GM18517 (cell line): ENCODE measurements around the gene CR1L.
A peak's percentile ranks its signal among the peaks of the same experiment; 100 is the strongest.
"Not testable (repeated sequence)": the region's sequence is repeated elsewhere in the genome, so short reads cannot be mapped to it uniquely, and the experiment has no call there.

Experiments
- ATAC-seq: cut with Tn5 transposase; IDR thresholded peaks from one replicate; pipeline ENCODE4 v1.9.1; 2021; ENCODE audit warnings: mild to moderate bottlenecking, moderate library complexity; ENCODE audit not compliant: unreplicated experiment

Gene CR1L

DNA sequence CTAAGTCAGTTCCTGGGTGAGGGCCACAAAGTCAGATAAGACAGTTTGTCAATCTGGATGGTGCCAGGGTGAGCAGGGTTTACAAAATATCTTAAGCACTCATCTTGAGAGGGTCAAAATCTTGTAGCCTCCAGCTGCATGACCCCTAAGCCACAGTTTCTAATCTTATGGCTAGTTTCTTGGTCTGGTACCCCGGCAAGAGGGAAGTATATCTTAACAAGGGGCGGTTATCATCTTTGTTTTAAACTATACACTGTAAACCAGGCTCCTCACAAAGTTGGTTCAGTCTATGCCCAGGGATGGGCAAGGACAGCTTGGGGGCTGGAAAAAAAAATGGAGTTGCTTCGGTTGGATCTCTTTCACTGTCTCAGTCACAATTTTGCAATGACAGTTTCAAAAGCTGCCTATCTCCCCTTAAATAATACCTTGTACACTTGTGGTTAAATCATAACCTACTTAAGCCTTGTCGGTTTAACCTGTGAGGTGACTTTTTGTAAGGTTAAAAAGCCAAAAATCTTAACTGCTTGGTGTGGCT, 99.1 kb downstream of the CR1L start:
- no peak for ATAC-seq

DNA sequence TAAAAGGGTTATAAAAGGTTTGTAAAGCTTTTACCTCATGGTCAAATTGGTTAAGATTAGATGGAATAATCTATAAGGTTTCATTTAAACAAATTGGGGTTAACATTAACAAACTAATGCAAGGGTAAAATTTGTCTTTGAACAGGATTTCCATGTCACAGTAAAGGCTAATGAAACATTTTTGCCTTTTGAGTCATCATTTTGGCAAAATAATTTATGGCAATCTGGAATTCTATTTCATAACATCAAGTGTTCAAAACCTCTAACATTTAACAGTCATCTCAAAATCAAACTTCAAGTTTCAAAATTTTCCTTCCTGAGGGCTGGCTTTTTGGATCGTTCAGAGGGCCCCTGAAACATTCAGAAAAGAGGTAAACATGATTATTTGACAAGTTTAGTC, 100.4 kb downstream of the CR1L start:
- no peak for ATAC-seq

DNA sequence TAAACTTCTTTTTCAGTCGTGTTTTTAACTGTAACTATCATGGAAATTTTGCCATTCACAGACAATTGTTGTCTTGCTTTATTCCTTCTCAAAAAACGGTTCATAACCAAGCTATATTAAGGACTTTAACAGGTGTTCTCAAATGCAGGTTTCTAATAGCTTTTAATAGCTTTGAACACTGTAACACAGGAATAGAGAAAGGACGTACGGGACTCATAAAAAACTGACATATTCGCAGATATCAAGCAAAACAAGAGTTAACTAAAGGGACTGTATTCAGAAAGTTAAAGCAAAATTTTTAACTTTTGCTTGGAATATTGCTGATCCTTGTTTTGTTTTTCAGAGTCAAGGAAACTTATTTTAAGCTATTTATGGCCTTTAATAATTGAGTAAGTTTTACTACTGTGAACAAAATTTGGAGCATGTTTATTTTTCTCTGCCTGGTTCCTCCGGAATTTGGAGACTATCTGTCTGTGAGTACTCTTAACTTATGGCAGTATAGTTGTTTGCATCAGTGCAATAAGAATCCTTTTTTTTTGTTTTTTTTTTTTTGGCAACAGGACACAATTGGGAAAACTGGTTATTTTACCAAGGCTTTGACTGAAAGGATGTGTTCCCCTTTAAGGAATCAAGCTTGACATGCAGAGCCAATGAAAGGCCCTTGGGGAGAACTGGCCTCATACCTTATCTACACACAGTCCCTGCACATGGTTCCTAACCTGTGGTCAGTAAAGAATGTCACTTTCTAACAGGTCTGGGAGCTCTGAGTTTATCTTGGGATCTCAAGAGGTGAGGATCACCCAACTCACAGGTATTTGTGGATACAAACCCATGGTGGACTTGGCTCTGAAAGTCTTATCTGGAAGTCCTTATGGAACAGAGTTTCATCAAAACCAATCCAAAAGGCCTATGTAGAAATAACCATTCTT, 101.2 kb downstream of the CR1L start:
- no peak for ATAC-seq

DNA sequence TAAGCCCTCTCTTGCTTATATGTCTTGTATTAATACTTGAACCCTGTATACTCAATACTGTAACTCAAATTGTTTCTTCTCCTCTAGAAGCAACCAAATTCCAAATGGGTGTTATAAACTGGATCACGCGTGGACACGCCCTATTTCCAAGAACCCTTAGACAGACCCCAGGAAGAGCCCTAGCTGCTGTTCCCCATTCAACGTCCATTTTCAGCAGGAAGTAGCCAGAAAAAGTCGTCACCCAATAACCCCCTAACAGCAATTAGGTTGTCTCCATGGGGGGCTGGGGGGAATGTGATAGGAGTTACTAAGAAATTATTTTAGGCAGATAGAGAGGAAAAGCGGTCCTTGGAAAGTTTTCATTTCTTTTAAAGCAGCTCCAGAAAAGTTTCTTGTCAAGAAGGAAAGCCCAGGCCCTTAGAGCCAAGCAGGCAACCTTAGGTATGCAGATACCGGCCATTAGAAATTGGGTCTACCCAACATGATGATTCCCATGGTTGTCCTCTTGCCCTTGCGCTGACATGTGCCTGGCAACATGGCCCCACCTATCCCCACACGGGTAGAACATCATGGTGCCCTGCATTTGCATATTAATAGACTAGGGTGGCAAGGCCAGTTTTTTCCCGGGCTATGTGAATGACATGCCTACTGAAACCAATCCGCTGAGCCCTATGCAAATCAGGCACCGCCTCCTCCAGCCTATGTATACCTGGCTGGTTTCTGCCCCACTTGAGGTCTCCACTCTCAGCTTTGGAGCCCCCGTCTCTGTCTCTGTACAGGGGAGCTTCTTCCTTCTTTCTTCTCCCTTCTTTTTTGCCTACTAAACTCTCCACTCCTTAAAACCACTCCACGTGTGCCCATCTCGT, 102.9 kb downstream of the CR1L start:
- ATAC-seq: no peak

DNA sequence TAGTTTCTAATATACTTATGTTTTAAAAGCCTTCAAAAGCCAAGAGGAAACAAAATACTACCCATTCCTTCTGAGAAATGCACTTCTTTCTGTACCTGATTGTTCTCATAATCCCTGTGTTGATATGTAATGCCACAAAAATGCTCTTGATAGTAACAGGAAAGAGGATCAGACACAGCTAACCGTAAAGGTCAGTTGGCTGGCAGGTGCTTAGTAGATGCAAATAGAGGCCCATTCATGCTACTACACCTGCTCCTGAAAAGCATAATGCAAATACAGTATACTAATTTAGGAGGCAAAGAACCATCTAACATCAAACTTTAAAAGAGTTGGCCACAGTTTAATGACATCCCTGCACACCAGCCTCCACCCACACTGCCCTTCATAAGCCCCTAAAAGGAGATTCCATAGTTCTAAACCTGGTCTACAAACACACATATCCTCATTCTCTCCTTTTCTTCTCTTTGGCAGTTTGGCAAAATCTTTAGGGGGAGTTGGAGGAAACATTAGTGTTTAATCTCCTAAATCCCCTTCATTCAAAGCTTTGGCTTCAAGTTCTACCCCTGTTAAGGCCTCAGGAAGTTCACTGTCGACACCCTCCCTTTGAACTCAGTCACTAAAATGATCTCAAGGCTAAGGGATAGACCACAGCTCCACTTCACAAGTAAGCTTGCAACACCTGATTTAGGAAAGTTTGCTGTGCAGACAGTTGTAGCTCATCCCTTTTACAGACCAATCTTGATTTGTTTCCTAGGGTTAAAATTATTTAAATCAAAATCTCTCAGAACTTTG, 104.0 kb downstream of the CR1L start:
- ATAC-seq: no peak

DNA sequence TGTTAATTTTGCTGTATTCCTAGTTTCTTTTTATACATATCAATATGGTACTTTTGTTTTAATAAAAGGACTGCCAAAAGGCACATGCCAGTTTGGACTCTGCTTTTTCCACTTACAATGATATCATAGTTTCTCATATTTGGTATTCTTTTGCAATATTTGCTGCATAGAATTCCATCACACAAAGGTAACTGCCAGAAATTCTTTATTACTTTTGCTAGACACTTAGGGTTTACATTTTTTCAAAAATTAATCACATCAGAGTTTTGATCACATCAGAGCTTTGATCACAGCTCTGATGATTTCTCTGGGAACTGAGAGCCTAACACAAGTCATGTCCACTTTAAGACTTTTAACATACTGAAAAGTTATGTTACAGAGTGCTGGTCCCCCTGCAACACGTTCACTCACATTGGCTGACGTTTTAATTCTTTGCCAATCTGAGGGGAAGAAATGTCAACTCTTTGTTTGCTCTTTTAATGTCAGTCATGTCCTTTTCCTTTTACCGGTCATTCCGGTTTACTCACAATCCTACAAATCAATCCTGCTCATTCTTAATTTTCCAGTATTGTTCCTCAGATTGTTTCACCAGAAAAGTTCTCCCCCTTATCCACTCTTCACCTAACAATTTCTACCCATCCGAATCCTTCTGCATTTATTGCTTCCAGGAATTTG, 105.8 kb downstream of the CR1L start:
- no peak for ATAC-seq

DNA sequence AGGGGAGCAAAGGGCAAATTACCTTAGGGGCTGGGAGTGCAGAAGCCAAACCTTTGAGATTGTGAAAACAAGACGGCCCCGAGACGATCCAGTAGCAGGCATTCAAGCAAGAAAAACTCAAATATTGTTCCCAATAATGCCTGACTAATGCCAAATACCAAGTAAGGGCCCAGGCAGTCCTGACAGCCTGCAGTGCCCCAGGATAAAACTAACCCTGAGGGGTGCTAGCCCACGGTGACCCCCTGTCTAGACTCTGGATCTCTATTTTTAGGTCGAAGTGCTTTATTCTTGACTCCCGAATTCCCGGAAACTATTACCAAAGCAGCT, 106.5 kb downstream of the CR1L start:
- peak; percentile 1 for ATAC-seq

DNA sequence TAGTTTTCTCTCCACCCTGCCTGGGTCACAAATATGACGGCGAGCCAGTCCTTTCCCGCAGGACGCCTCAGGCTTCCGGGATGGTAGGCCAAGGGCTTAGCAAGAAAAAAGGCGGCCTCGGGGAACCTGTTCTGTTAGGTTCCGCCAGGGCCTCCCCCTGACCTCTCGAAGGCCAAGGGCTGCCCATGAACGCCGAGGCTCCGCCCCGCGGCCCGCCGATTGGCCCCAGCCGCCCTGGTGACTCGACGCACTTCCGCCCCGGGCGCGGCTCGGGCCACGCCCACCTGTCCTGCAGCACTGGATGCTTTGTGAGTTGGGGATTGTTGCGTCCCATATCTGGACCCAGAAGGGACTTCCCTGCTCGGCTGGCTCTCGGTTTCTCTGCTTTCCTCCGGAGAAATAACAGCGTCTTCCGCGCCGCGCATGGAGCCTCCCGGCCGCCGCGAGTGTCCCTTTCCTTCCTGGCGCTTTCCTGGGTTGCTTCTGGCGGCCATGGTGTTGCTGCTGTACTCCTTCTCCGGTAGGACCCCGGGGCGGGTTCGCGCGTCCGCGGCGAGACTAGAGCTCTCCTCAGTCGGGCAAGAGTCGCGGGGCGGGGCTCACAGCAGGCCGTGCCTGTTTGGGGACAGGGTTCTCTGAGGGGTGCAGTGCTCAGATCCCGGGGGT, 107.0 kb downstream of the CR1L start, which contains the start of gene CD46:
TSS of gene CD46 (plus strand) at position 265 of the 666 bp plus-strand sequence. CDS start at position 424, 159 bp downstream.
- ATAC-seq: peak; percentile 87

DNA sequence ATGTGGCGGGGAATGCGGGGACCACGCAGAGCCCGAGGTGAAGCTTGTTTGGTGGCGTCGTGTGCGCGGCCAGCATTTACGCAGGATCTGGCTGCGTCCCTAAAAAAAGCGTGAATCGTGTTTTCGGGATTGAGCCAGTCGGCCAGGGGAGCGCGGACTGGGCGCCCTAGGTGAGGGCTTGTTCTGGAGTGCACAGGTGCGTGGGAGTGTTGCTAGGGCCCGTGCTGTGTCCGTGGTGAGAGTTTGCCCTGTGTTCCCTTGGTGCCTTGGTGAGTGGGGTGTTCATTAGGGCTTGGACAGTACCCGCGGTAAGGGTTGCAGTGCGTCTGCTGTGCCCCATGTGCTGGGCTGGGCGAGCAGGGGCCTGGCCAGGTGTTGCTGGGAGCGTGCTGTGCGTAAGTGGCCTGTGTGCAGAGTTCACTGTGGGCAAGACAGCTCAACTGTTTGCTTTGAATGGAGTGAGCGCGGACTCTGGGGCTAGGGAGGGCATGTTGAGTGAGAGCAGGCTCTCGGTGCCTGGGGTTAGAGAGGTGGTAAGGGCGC, 107.6 kb downstream of the CR1L start:
- ATAC-seq: peak; percentile 44

DNA sequence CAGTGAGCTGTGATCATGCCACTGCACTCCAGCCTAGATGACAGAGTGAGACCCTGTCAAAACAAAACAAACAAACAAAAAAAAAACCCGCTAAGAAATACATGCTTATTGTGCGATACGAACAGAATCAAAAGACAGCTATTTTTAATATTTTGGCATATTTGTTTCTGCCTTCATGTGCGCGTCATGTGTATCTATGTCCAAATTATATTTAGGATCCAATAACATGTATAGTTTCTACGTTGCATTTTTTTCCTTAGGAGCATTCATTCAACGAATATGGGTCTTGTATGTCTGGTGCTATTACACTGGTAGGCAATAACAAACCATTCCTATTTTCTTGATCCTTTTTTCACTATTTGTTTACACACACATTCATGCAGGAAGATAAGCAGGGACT, 108.7 kb downstream of the CR1L start:
- ATAC-seq: no peak

DNA sequence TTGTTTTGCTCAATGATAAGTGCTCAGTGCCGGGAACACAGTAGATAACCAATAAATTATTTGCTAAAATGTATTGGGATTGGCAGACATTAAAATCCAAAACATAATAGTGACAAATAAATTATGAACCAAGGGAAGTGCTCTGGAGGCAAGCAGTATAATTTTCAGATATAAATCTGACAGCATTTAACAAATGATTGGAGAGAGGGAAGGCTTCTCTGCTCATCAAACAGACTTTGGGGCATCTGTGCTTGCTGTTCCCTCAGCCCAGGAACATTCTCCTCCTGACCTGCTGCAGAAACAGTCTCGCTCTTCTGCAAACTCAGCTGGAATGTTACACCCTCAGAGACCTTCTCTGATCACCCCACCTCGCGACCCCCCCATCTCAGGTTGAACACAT, 109.1 kb downstream of the CR1L start:
- ATAC-seq: no peak

DNA sequence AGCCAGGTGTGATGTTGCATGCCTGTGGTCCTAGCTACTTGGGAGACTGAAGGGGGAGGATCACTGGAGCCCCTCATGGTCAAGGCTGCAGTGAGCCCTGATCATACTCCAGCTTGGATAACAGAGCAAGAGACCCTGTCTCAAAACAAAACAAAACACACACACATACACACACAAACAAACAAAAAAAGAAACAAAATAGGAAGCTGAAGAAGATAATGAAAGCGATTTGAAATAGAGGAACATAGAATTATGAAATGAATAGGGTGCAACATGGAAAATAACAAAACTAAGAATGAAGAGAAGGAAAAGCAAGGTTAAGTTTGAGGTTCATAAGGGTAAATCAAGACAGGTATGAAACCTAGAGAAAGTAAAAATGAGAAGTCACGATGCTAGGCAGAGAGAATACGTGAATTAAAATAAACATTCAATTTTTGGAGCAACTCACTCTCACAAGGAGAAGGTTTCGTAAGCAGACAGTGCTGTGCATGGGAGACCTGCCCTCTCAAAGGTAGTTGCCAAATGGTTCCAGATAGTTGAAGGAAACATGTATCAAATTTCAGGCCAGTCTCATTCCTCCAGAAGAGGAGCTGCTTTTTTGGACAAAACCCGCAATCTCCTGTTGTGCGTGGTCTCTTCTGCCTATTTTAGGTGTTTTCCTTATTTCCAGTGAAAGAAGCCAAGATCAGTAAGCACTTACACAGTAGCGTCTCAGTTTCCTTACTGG, 110.2 kb downstream of the CR1L start:
- ATAC-seq: no peak

DNA sequence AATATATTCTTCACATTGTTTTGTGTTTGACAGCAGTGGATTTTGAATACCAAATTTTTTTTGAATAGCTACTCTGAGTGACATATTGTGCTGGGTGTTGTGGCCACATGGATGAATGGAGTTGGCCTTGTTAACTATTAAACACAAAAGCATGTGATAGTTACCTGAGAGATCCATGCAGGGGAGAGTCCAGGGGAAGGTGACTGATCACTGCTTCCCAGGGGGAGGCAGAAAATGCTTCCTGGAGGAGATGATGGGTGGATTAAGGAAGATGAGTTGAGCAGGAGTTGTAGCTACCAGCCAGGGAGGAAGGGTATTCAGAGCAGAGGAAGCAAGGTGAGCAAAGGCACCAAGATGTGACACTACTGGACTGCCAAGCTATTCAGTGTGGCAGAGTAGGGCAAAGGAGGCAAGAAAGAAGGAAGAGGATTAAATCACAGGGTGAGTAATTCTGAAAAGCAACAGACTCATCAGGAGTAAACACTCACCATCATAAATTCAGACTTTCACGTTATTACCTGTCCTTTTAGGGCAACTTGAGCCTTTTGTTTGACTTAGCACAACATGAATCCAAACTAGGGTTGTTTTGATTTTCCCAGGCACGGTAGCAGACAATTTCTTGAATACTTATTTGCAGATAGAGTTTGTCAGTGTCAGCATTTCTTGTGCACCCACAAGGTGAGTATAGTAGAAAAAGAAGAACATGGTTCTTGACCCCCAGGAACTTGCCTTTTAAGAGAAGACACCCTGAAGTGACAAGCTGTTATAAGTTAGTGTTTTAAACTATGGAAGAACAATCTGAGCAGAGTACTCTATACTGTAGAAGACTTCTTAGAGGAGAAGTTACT, 111.1 kb downstream of the CR1L start:
- ATAC-seq: no peak

DNA sequence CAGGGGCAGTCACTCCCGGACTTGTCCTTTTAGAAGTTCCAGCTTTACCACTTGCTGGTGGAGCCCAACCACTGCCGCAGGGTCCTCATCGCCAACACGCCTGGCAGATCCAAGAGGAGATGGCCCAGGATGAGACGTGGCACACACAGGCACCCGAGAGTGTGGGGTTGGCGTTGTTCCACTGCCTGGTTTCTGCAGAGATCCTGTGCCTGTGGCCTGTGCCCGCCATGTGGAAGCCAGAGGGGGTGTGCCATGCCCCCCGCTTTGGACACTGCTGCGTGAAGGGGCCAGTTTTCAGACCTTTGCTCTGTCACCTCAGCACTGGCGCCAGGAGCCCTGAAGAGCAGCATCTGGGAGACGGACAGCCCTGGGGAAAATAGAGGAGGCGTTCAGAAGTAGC, 117.7 kb downstream of the CR1L start:
- ATAC-seq: no peak

DNA sequence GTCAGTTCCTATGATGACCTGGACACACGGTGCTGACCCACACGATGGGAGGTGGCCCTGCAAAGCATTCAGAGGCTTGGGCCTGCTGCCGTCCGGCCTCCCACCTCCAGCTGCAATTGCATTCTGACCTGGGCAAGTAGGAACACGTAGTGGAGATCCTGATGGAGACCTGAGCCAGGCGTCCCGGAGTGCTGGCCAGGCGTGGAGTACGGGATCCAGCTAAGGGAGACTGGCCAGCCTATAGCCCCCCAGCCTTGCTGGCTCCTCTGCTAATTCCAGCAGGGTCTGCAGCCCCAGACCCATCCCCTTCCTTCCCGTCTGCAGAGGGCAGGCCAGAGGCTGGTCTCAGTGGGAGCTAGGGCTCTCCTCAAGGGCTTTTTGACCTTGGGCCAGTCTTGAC, 118.2 kb downstream of the CR1L start:
- no peak for ATAC-seq

DNA sequence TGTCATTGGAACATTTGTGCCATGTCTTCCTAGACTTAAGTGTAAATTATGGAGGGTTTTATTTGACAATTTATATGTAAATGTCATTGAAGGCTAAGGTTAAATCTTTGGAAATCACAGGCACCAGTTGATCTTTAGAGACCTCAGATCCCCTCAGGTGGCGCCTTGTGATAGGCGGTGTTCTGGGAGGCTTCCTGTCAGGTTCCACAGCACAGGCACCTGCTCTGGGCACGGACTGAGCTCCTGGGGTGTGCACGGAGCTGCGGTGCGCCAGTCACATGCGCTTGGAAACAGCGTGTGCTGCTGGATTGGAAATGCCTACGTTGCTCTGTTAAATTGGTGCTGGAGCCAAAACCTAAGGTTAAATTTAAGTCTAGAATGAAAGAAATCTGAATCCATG, 119.0 kb downstream of the CR1L start:
- ATAC-seq: no peak

DNA sequence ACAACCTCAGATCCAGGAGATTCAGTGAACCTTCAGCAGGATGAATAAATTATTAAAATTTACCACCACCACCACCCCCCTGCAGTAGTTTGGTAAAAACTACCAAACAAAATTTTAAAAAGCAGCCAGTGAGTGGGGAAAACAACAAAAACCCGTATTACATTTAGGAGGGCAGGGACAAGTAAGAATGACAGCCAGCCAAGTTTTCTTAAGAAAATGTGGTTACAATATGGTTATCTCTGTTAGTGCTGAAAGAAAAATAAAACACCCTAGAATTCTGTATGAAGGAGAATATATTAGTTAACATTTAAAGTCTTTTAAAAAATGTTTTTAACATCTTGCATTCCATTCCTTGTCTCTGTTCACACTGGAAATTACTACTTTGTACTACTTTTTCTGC, 121.6 kb downstream of the CR1L start:
- ATAC-seq: no peak

DNA sequence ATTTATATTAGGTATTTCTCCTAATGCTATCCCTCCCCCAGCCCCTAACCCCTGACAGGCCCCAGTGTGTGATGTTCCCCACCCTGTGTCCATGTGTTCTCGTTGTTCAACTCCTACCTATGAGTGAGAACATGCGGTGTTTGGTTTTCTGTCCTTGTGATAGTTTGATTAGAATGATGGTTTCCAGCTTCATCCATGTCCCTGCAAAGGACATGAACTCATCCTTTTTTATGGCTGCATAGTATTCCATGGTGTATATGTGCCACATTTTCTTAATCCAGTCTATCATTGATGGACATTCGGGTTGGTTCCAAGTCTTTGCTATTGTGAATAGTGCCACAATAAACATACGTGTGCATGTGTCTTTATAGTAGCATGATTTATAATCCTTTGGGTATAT, 125.6 kb downstream of the CR1L start:
- not testable (repeated sequence) for ATAC-seq
